HCT116 (cell line): Measurements from ENCODE around the gene TOMM22. TPM values are rescaled to one million over a fixed set of nuclear protein-coding genes. Genes with fewer than 3 reads are reported as not detected.
"Not testable (repeated sequence)": the region's sequence is repeated elsewhere in the genome, so short reads cannot be mapped to it uniquely, and the experiment has no call there.

Experiments
- ATAC-seq: fragments of 200-7000 bp; cut with Tn5 transposase; 2 replicates; pipeline ENCODE4 v1.9.1; 2020; ENCODE audit warnings: mild to moderate bottlenecking, moderate library complexity
- BruUV-seq: library from RNA; stranded (reverse); fragments of 400-500 nt; replicated peaks from 2 replicates; lab custom pipeline; 2021; lab: Mats Ljungman, UMichigan
- CTCF ChIA-PET: fragments of 300-600 bp; sonication (Branson Sonifier 250); formaldehyde crosslinking; loops from one replicate; lab custom pipeline; 2021; ENCODE audit warnings: antibody characterized with exemption; lab: Charles Lee
- POLR2A ChIA-PET: fragments of 300-600, 350-600 bp; sonication (Branson Sonifier 250); formaldehyde crosslinking; loops from one replicate; lab custom pipeline; 2021; ENCODE audit warnings: antibody characterized with exemption; lab: Charles Lee
- RAD21 ChIA-PET, 2 experiments: fragments of 300-600 bp; sonication (Branson Sonifier 250); formaldehyde crosslinking; loops; one replicate each; lab custom pipeline; 2023; ENCODE audit warnings: low total read pairs in 2 of 2; ENCODE audit not compliant: uncharacterized antibody in 2 of 2, unreplicated experiment in 2 of 2, low non-redundant PET in 1 of 2; lab: Charles Lee
- DNase-seq: peaks from one replicate; pipeline ENCODE4 v3.0.0-alpha.2; 2010; ENCODE audit warnings: low read depth, low spot score
- H2AFZ ChIP-seq: fragments of 200-600 bp; shearing (Covaris generic), sonication (generic); 2 replicates; pipeline ENCODE4 v1.6.1; 2017; ENCODE audit warnings: low read depth, mixed run types, mixed read lengths, antibody characterized with exemption, low read length; ENCODE audit not compliant: poor library complexity, severe bottlenecking
- H3K27ac ChIP-seq: 2 replicates; pipeline ENCODE4 v1.5.1; 2012; ENCODE audit warnings: low read depth, low read length
- H3K27me3 ChIP-seq: fragments of 200-600 bp; sonication (generic); 2 replicates; pipeline ENCODE4 v1.6.1; 2016; ENCODE audit warnings: mixed run types, low read length, mixed read lengths; ENCODE audit not compliant: insufficient read depth
- H3K36me3 ChIP-seq, 2 experiments: fragments of 200-500 bp in 1 of 2; fragments of 200-600 bp in 1 of 2; sonication (Bioruptor generic) in 1 of 2; sonication (generic) in 1 of 2; 2 replicates each; pipeline versions ENCODE4 v1.5.1 to v1.6.1; 2014 to 2016; ENCODE audit warnings: low read length in 2 of 2, inconsistent platforms in 1 of 2, mixed read lengths in 1 of 2, mixed run types in 1 of 2; ENCODE audit not compliant: insufficient read depth in 2 of 2, control insufficient read depth in 1 of 2
- H3K4me1 ChIP-seq, 2 experiments: fragments of 200-600 bp in 1 of 2; sonication (generic) in 1 of 2; 2 replicates each; pipeline versions ENCODE4 v1.5.1 to v1.6.1; 2012 to 2017; ENCODE audit warnings: low read length in 2 of 2, inconsistent platforms in 1 of 2, mild to moderate bottlenecking in 1 of 2, mixed read lengths in 1 of 2, mixed run types in 1 of 2, moderate library complexity in 1 of 2; ENCODE audit not compliant: insufficient read depth in 2 of 2, control insufficient read depth in 1 of 2
- H3K4me2 ChIP-seq: fragments of 200-600 bp; sonication (generic); 2 replicates; pipeline ENCODE4 v1.6.1; 2017; ENCODE audit warnings: mixed run types, low read length, mixed read lengths
- H3K4me3 ChIP-seq, 2 experiments: fragments of 200-600 bp in 1 of 2; sonication (generic) in 1 of 2; replicated peaks in 1 of 2; 2 replicates each; pipeline ENCODE4 v1.5.1; 2011 to 2016; ENCODE audit warnings: low read length in 2 of 2, control low read depth in 1 of 2, low read depth in 1 of 2, mild to moderate bottlenecking in 1 of 2, mixed read lengths in 1 of 2, mixed run types in 1 of 2
- H3K79me2 ChIP-seq: fragments of 200-600 bp; sonication (generic); 2 replicates; pipeline ENCODE4 v1.6.1; 2017; ENCODE audit warnings: mild to moderate bottlenecking, mixed run types, low read length, moderate library complexity, mixed read lengths; ENCODE audit not compliant: insufficient read depth
- H3K9ac ChIP-seq: fragments of 200-600 bp; sonication (generic); 2 replicates; pipeline ENCODE4 v1.6.1; 2016; ENCODE audit warnings: low read length, mixed read lengths
- H3K9me2 ChIP-seq: fragments of 200-600 bp; sonication (generic), shearing (Covaris generic); 2 replicates; pipeline ENCODE4 v1.6.1; 2017; ENCODE audit warnings: mixed run types, mild to moderate bottlenecking, moderate library complexity; ENCODE audit not compliant: insufficient read depth
- H3K9me3 ChIP-seq, 2 experiments: fragments of 200-500 bp in 1 of 2; fragments of 200-600 bp in 1 of 2; sonication (Bioruptor generic) in 1 of 2; sonication (generic) in 1 of 2; 2 replicates each; pipeline ENCODE4 v1.6.1; 2014 to 2017; ENCODE audit warnings: low read length in 2 of 2, mixed read lengths in 2 of 2, inconsistent platforms in 1 of 2, low read depth in 1 of 2, mild to moderate bottlenecking in 1 of 2, mixed run types in 1 of 2, moderate library complexity in 1 of 2; ENCODE audit not compliant: control insufficient read depth in 1 of 2, insufficient read depth in 1 of 2
- H4K20me1 ChIP-seq: fragments of 200-600 bp; sonication (generic), shearing (Covaris generic); 2 replicates; pipeline ENCODE4 v1.6.1; 2017; ENCODE audit warnings: mixed run types, mild to moderate bottlenecking, moderate library complexity; ENCODE audit not compliant: insufficient read depth
- ATF3 ChIP-seq: IDR thresholded peaks from 2 replicates; pipeline ENCODE4 v1.6.1; 2012
- CTCF ChIP-seq, 3 experiments: fragments of 200-600 bp in 1 of 3; sonication (generic) in 1 of 3; IDR thresholded peaks in 2 of 3; conservative IDR thresholded peaks in 1 of 3; 2 replicates each; pipeline ENCODE4 v1.5.1; 2012 to 2017; ENCODE audit warnings: low read depth in 2 of 3, low read length in 2 of 3, antibody characterized with exemption in 1 of 3, borderline replicate concordance in 1 of 3, control low read depth in 1 of 3, mild to moderate bottlenecking in 1 of 3, mixed read lengths in 1 of 3, mixed run types in 1 of 3, moderate library complexity in 1 of 3; ENCODE audit not compliant: insufficient read depth in 1 of 3
- ELF1 ChIP-seq: IDR thresholded peaks from 2 replicates; pipeline ENCODE4 v1.6.1; 2012; ENCODE audit warnings: low read depth, borderline replicate concordance
- MAX ChIP-seq: IDR thresholded peaks from 2 replicates; pipeline ENCODE4 v1.6.1; 2012
- POLR2AphosphoS5 ChIP-seq: IDR thresholded peaks from 2 replicates; pipeline ENCODE4 v1.6.1; 2011; ENCODE audit warnings: mild to moderate bottlenecking, low read depth, low read length, moderate library complexity
- RAD21 ChIP-seq: IDR thresholded peaks from 2 replicates; pipeline ENCODE4 v1.6.1; 2012; ENCODE audit warnings: low read depth, mild to moderate bottlenecking
- REST ChIP-seq: IDR thresholded peaks from 2 replicates; pipeline ENCODE4 v1.6.1; 2012; ENCODE audit warnings: low read depth
- ZFX ChIP-seq: fragments of 450-650 bp; IDR thresholded peaks from 2 replicates; pipeline ENCODE4 v1.6.1; 2017
- intact Hi-C: fragments of 100-400 bp; cut with micrococcal nuclease; formaldehyde crosslinking; loops from 2 replicates; pipeline ENCODE4 v1.10.0; 2022
- total RNA-seq: library from RNA; stranded (reverse); gene quantifications from one replicate; pipeline ENCODE4 v1.2.1, GENCODE V29; 2021; ENCODE audit not compliant: unreplicated experiment

Gene TOMM22
- total RNA-seq, 1 experiment from 2014 or later: 136 TPM

GRCh38 chr22:38644245-38644644, 37.5 kb upstream of the TOMM22 start:
- intact Hi-C loops, H3K4me2 ChIP-seq, H3K36me3 ChIP-seq, H4K20me1 ChIP-seq, H3K27me3 ChIP-seq, H3K79me2 ChIP-seq, H3K4me3 ChIP-seq, H2AFZ ChIP-seq, CTCF ChIA-PET, H3K9me2 ChIP-seq, RAD21 ChIA-PET, H3K4me1 ChIP-seq, H3K9ac ChIP-seq, H3K27ac ChIP-seq, H3K9me3 ChIP-seq, DNase-seq, BruUV-seq, POLR2A ChIA-PET: not testable (repeated sequence)
- ATAC-seq: peak; percentile 32; the same call in 1 of the 2 replicates

GRCh38 chr22:38645430-38645829, 36.3 kb upstream of the TOMM22 start:
- H2AFZ ChIP-seq: no peak overlapping the region
- H3K9ac ChIP-seq: no peak overlapping the region
- H3K4me3 ChIP-seq: no peak overlapping the region
- CTCF ChIA-PET: no interaction called here
- no peaks in the 10 kb centered on the region for H4K20me1 ChIP-seq
- no TSS peak for BruUV-seq
- RAD21 ChIA-PET: no interaction called here
- intact Hi-C loops: no loop called here
- no peaks in the 10 kb centered on the region for H3K79me2 ChIP-seq
- no peak overlapping the region for H3K4me2 ChIP-seq
- POLR2A ChIA-PET: no interaction called here
- H3K9me3 ChIP-seq: no peaks in the 10 kb centered on the region
- H3K36me3 ChIP-seq: no peaks in the 10 kb centered on the region
- H3K27ac ChIP-seq: no peak overlapping the region
- no peak for ATAC-seq
- H3K4me1 ChIP-seq: no peaks in the 10 kb centered on the region
- TF ChIP-seq CTCF (IDR thresholded peaks at IDR 0.05 in 2 of 3, conservative IDR thresholded peaks at IDR 0.05 in 1 of 3; ENCODE audit: borderline replicate concordance in 1 of 3, insufficient read depth in 1 of 3, low read depth in 2 of 3, low read length in 2 of 3) (no peak), MAX (no peak), RAD21 (no peak), ATF3 (no peak), REST (no peak), ELF1 (no peak), POLR2AphosphoS5 (no peak), ZFX (no peak)
- TF ChIP-seq, all 23 proteins: peak for 0
- H3K9me2 ChIP-seq: no peaks in the 10 kb centered on the region
- H3K27me3 ChIP-seq: no peaks in the 10 kb centered on the region
- DNase-seq: no peak
